T follicular helper cell (primary cell): Measurements from ENCODE around the gene CTNNA3.

ENCODE experiments used
- DNase-seq: peaks from one replicate; pipeline ENCODE4 v3.0.0-alpha.2; 2020; ENCODE audit warnings: low read depth

CTNNA3 gene

DNA sequence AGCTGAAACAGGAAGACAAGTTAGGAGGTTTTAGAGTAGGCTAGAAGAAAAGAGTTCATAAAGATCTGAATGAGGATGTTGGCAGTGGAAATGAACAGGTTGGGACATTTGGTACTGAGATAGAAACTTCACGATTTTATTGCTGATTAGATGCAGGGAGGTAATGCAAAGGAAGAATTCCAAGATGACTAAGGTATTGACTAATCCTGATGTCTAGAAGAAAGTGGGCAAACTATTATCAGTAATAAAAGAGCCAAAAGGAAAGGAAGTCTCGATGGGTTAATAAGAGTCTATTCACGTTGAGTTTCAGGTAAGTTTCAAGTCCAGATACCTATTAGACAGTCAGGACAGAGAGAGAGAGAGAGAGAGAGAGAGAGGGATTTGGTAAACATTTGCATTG lies 1401.5 kb downstream of the CTNNA3 start:
- DNase-seq, result no peak

- no peak for DNase-seq
Measured at GRCh38 chr10:66292922-66293321, 1403.1 kb downstream of the CTNNA3 start.

DNA sequence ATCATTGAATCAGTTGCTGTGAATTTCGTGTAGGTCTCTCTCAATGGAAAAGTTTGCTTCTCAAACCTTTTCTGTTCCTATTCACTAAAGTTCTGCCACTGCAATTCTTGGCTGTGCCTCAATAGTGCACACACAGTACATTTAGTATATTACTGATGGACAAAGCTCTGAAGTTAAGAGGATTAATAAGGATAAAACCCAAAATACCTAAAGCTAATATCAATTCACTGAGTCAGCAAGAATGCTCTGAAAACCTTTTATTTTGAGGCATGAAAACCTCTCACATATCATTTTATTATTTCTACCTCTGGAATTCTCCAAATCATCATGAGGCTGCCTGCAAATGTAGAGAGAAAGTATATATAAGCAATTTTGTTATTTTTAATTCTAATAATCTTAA lies 1403.5 kb downstream of the CTNNA3 start:
- no peak for DNase-seq

GRCh38 chr10:66291133-66291532 lies 1404.9 kb downstream of the CTNNA3 start:
- no peak for DNase-seq

DNA sequence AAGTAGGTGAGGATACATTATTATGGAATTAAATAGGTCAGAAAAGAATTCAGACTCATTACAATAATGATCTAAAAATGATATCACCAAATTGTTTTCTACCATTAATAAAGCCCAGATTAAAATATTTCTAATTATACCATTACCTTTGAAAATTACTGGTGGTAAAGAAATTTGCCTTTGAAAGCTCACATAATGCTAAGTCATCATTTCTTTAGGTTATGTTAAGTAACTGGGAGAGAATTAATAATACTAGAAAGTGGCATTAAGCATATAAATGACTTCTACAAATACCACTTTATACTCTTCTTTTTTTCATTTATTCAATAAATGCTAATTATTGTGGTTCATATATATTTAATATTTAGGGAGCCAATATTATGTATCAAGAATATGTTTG lies 1411.4 kb downstream of the CTNNA3 start:
- DNase-seq, result no peak

GRCh38 chr10:66283874-66284464 lies 1412.0 kb downstream of the CTNNA3 start:
- no peak for DNase-seq

GRCh38 chr10:66283064-66283463 lies 1412.9 kb downstream of the CTNNA3 start:
- no peak for DNase-seq

GRCh38 chr10:66281327-66281726 lies 1414.7 kb downstream of the CTNNA3 start:
- no peak for DNase-seq

GRCh38 chr10:66277481-66277880 lies 1418.5 kb downstream of the CTNNA3 start:
- no peak for DNase-seq

- no peak for DNase-seq
Measured at GRCh38 chr10:66273966-66274519, 1422.0 kb downstream of the CTNNA3 start.

DNA sequence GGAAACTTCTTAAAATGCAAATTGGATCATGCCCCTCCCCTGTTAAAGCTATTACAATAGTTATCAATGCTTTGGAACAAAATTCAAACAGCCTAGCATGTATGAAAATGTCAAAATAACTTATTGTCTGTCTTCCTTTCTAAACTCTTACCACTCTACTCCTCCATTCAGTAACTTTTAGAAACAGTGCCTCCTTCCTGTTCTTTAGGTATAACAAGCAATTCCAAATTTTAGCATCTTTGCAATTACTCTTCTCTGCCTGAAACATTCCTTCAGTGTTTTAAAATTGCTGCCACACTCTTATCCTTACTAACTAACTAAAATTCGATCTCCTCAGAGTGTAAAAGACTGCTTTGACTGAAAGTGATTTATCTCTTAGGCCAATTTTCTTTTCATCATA lies 1430.6 kb downstream of the CTNNA3 start:
- DNase-seq, result no peak

GRCh38 chr10:66259836-66260235 lies 1436.2 kb downstream of the CTNNA3 start:
- DNase-seq, result no peak

DNA sequence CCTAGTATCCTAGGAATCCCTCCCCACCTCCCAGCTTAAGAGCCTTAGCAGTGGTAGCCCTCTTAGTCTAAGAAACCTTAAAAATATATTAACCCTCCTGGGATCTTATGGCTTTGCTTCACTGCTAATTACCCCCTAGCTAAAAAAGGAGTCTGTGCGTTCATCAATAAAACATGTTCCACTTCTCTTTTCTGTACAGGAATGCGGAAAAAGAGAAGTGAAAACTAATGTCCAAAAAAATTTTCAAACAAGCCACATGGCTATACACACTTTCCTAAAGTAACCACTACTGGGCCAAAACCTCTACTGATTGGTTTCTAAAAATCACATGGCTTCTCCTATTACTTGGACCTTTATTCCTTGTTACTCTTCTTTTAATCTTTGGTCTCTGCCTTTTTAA lies 1437.3 kb downstream of the CTNNA3 start:
- DNase-seq, result no peak

DNA sequence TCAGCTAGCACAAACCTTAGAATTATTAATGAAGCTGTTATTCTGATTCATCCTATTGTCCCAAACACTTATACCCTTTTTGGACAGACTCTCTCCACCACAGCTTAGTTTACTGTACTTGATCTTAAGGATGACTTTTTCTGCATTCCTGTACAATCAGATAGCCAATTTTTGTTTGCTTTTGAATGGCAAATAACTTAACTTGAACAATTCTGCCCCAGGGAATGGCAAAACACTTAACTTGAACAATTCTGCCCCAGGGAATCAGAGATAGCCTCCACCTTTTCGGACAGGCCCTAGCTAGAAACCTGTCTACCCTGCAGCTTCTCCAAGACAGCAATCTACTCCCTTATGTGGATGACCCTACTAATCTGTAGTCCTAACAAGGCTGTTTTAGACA lies 1438.2 kb downstream of the CTNNA3 start:
- no peak for DNase-seq

DNA sequence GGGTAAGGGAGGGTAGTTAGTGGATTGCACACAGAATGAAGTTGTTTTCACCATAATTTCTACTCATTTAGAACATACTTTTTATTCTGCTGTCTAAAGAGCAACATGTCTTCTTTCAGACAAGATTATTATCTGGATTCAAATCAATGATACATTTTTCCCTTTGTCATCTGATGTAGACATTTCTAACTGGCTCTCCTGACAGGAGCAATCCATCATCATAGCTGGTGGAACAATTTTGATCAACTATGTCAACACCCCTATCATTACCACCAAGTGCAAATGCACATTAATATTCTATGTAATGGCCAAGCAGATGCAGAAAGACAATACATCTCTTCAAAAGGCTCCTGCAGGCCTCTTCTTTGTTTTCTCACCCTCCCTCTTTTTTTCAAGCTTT lies 1443.0 kb downstream of the CTNNA3 start:
- DNase-seq, result no peak

- DNase-seq, result no peak
Measured at GRCh38 chr10:66246177-66246576, 1449.8 kb downstream of the CTNNA3 start.

DNA sequence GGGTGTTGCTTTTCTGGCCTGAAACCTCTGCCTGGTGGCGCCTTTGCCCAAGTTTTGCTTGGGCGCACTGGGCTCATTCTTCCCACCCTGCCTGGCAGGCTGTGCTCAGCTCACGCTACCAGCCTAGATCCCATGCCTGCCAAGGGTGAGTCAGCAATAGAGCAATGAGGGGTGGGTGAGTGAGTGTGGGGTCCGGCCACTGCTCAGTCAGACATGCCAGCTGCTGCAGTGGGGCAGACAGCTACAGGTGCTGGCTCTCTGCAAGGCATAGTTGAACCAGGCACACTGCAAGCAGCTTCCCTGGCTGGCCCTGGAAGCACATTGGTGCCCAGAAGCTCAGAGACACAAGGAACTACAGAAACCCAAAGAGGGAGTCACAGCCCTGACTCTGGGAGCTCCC lies 1451.0 kb downstream of the CTNNA3 start:
- no peak for DNase-seq

- DNase-seq, result no peak
Measured at GRCh38 chr10:66242885-66243284, 1453.1 kb downstream of the CTNNA3 start.

- DNase-seq, result no peak
Measured at GRCh38 chr10:66239062-66239461, 1456.9 kb downstream of the CTNNA3 start.

GRCh38 chr10:66238343-66238742 lies 1457.7 kb downstream of the CTNNA3 start:
- no peak for DNase-seq

GRCh38 chr10:66234872-66235271 lies 1461.1 kb downstream of the CTNNA3 start:
- DNase-seq, result no peak

- DNase-seq, result no peak
Measured at GRCh38 chr10:66228887-66229286, 1467.1 kb downstream of the CTNNA3 start.

DNA sequence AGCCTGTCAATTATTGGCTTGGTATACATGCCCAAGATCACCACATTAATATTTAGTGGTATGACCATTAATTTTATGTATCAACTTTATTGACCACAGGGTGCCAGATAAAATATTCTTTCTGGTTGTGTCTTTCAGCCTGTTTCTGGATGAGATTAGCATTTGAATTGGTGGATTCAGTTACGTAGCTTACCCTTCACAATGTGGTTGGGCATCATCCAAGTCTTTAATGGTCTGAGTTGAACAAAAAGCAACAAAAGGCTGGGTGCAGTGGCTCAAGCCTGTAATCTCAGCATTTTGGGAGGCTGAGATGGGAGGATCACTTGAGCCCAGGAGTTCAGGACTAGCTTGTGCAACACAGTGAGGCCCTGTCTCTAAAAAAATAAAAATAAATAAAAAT lies 1472.3 kb downstream of the CTNNA3 start:
- no peak for DNase-seq

DNA sequence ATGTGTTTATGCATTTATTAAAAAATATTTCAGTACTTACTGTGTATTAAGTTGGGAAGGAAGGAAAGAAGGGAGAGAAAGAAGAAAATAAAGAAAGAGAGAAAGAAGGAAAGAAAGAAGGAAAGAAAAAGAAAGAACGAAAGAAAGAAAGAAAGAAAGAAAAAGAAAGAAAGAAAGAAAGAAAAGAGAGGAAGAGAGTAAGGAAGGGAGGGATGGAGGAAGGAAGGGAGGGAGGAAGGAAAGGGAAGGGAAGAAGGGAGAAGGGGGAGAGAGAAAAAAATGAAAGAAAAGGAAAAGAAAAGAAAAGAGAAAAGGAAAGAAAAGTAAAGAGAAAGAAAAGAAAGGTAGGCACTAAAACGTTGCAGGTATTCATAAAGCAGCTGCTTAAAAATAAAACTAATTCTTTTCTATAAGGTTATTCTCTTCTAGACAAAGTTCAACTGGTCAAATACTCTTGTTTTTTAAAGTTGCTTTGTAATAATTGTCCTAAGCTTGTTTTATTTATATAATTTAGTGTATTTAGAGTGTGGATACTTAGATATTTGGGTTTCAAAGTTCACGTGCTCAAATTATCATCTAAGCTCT lies 1473.4 kb downstream of the CTNNA3 start:
- no peak for DNase-seq
